HCT116 (cell line): ENCODE results near the gene KIF3C. TPM values are rescaled to one million over a fixed set of nuclear protein-coding genes. Genes with fewer than 3 reads are reported as not detected.

Source experiments
- ATAC-seq: fragments of 200-7000 bp; cut with Tn5 transposase; 2 replicates; pipeline ENCODE4 v1.9.1; 2020; ENCODE audit warnings: mild to moderate bottlenecking, moderate library complexity
- BruUV-seq: library from RNA; stranded (reverse); fragments of 400-500 nt; replicated peaks from 2 replicates; lab custom pipeline; 2021; lab: Mats Ljungman, UMichigan
- CTCF ChIA-PET: fragments of 300-600 bp; sonication (Branson Sonifier 250); formaldehyde crosslinking; loops from one replicate; lab custom pipeline; 2021; ENCODE audit warnings: antibody characterized with exemption; lab: Charles Lee
- POLR2A ChIA-PET: fragments of 300-600, 350-600 bp; sonication (Branson Sonifier 250); formaldehyde crosslinking; loops from one replicate; lab custom pipeline; 2021; ENCODE audit warnings: antibody characterized with exemption; lab: Charles Lee
- RAD21 ChIA-PET, 2 experiments: fragments of 300-600 bp; sonication (Branson Sonifier 250); formaldehyde crosslinking; loops; one replicate each; lab custom pipeline; 2023; ENCODE audit warnings: low total read pairs in 2 of 2; ENCODE audit not compliant: uncharacterized antibody in 2 of 2, unreplicated experiment in 2 of 2, low non-redundant PET in 1 of 2; lab: Charles Lee
- DNase-seq: peaks from one replicate; pipeline ENCODE4 v3.0.0-alpha.2; 2010; ENCODE audit warnings: low read depth, low spot score
- H2AFZ ChIP-seq: fragments of 200-600 bp; shearing (Covaris generic), sonication (generic); 2 replicates; pipeline ENCODE4 v1.6.1; 2017; ENCODE audit warnings: low read depth, mixed run types, mixed read lengths, antibody characterized with exemption, low read length; ENCODE audit not compliant: poor library complexity, severe bottlenecking
- H3K27ac ChIP-seq: 2 replicates; pipeline ENCODE4 v1.5.1; 2012; ENCODE audit warnings: low read depth, low read length
- H3K27me3 ChIP-seq: fragments of 200-600 bp; sonication (generic); 2 replicates; pipeline ENCODE4 v1.6.1; 2016; ENCODE audit warnings: mixed run types, low read length, mixed read lengths; ENCODE audit not compliant: insufficient read depth
- H3K36me3 ChIP-seq, 2 experiments: fragments of 200-500 bp in 1 of 2; fragments of 200-600 bp in 1 of 2; sonication (Bioruptor generic) in 1 of 2; sonication (generic) in 1 of 2; 2 replicates each; pipeline versions ENCODE4 v1.5.1 to v1.6.1; 2014 to 2016; ENCODE audit warnings: low read length in 2 of 2, inconsistent platforms in 1 of 2, mixed read lengths in 1 of 2, mixed run types in 1 of 2; ENCODE audit not compliant: insufficient read depth in 2 of 2, control insufficient read depth in 1 of 2
- H3K4me1 ChIP-seq, 2 experiments: fragments of 200-600 bp in 1 of 2; sonication (generic) in 1 of 2; 2 replicates each; pipeline versions ENCODE4 v1.5.1 to v1.6.1; 2012 to 2017; ENCODE audit warnings: low read length in 2 of 2, inconsistent platforms in 1 of 2, mild to moderate bottlenecking in 1 of 2, mixed read lengths in 1 of 2, mixed run types in 1 of 2, moderate library complexity in 1 of 2; ENCODE audit not compliant: insufficient read depth in 2 of 2, control insufficient read depth in 1 of 2
- H3K4me2 ChIP-seq: fragments of 200-600 bp; sonication (generic); 2 replicates; pipeline ENCODE4 v1.6.1; 2017; ENCODE audit warnings: mixed run types, low read length, mixed read lengths
- H3K4me3 ChIP-seq, 2 experiments: fragments of 200-600 bp in 1 of 2; sonication (generic) in 1 of 2; replicated peaks in 1 of 2; 2 replicates each; pipeline ENCODE4 v1.5.1; 2011 to 2016; ENCODE audit warnings: low read length in 2 of 2, control low read depth in 1 of 2, low read depth in 1 of 2, mild to moderate bottlenecking in 1 of 2, mixed read lengths in 1 of 2, mixed run types in 1 of 2
- H3K79me2 ChIP-seq: fragments of 200-600 bp; sonication (generic); 2 replicates; pipeline ENCODE4 v1.6.1; 2017; ENCODE audit warnings: mild to moderate bottlenecking, mixed run types, low read length, moderate library complexity, mixed read lengths; ENCODE audit not compliant: insufficient read depth
- H3K9ac ChIP-seq: fragments of 200-600 bp; sonication (generic); 2 replicates; pipeline ENCODE4 v1.6.1; 2016; ENCODE audit warnings: low read length, mixed read lengths
- H3K9me2 ChIP-seq: fragments of 200-600 bp; sonication (generic), shearing (Covaris generic); 2 replicates; pipeline ENCODE4 v1.6.1; 2017; ENCODE audit warnings: mixed run types, mild to moderate bottlenecking, moderate library complexity; ENCODE audit not compliant: insufficient read depth
- H3K9me3 ChIP-seq, 2 experiments: fragments of 200-500 bp in 1 of 2; fragments of 200-600 bp in 1 of 2; sonication (Bioruptor generic) in 1 of 2; sonication (generic) in 1 of 2; 2 replicates each; pipeline ENCODE4 v1.6.1; 2014 to 2017; ENCODE audit warnings: low read length in 2 of 2, mixed read lengths in 2 of 2, inconsistent platforms in 1 of 2, low read depth in 1 of 2, mild to moderate bottlenecking in 1 of 2, mixed run types in 1 of 2, moderate library complexity in 1 of 2; ENCODE audit not compliant: control insufficient read depth in 1 of 2, insufficient read depth in 1 of 2
- H4K20me1 ChIP-seq: fragments of 200-600 bp; sonication (generic), shearing (Covaris generic); 2 replicates; pipeline ENCODE4 v1.6.1; 2017; ENCODE audit warnings: mixed run types, mild to moderate bottlenecking, moderate library complexity; ENCODE audit not compliant: insufficient read depth
- ATF3 ChIP-seq: IDR thresholded peaks from 2 replicates; pipeline ENCODE4 v1.6.1; 2012
- CBX3 ChIP-seq: IDR thresholded peaks from 2 replicates; pipeline ENCODE4 v1.6.1; 2012; ENCODE audit warnings: low read depth
- CEBPB ChIP-seq: IDR thresholded peaks from 2 replicates; pipeline ENCODE4 v1.6.1; 2012; ENCODE audit warnings: low read depth
- EGR1 ChIP-seq: IDR thresholded peaks from 2 replicates; pipeline ENCODE4 v1.6.1; 2012; ENCODE audit warnings: low read depth
- EZH2phosphoT487 ChIP-seq: fragments of 200-600 bp; IDR thresholded peaks from 2 replicates; pipeline ENCODE4 v1.6.1; 2018; ENCODE audit warnings: antibody characterized with exemption, borderline replicate concordance
- FOSL1 ChIP-seq: IDR thresholded peaks from 2 replicates; pipeline ENCODE4 v1.6.1; 2012; ENCODE audit warnings: low read depth
- JUND ChIP-seq: IDR thresholded peaks from 2 replicates; pipeline ENCODE4 v1.6.1; 2012
- POLR2AphosphoS5 ChIP-seq: IDR thresholded peaks from 2 replicates; pipeline ENCODE4 v1.6.1; 2011; ENCODE audit warnings: mild to moderate bottlenecking, low read depth, low read length, moderate library complexity
- RAD21 ChIP-seq: IDR thresholded peaks from 2 replicates; pipeline ENCODE4 v1.6.1; 2012; ENCODE audit warnings: low read depth, mild to moderate bottlenecking
- REST ChIP-seq: IDR thresholded peaks from 2 replicates; pipeline ENCODE4 v1.6.1; 2012; ENCODE audit warnings: low read depth
- SIN3A ChIP-seq: IDR thresholded peaks from 2 replicates; pipeline ENCODE4 v1.6.1; 2012; ENCODE audit warnings: low read depth
- SP1 ChIP-seq: IDR thresholded peaks from 2 replicates; pipeline ENCODE4 v1.6.1; 2012; ENCODE audit warnings: low read depth
- SRF ChIP-seq: IDR thresholded peaks from 2 replicates; pipeline ENCODE4 v1.6.1; 2012; ENCODE audit warnings: low read depth
- TCF7L2 ChIP-seq: IDR thresholded peaks from 2 replicates; pipeline ENCODE4 v1.7.0; 2011; ENCODE audit warnings: borderline replicate concordance, inconsistent platforms; ENCODE audit not compliant: insufficient read depth, insufficient read length; ENCODE audit errors: extremely low read depth
- YY1 ChIP-seq: IDR thresholded peaks from 2 replicates; pipeline ENCODE4 v1.6.1; 2011; ENCODE audit warnings: low read length, low read depth, moderate library complexity, mild to moderate bottlenecking; ENCODE audit not compliant: insufficient replicate concordance; ENCODE audit errors: extremely low read depth
- ZBTB33 ChIP-seq: IDR thresholded peaks from 2 replicates; pipeline ENCODE4 v1.6.1; 2011; ENCODE audit warnings: mild to moderate bottlenecking, low read length, moderate library complexity; ENCODE audit not compliant: insufficient replicate concordance; ENCODE audit errors: extremely low read depth
- ZFX ChIP-seq: fragments of 450-650 bp; IDR thresholded peaks from 2 replicates; pipeline ENCODE4 v1.6.1; 2017
- intact Hi-C: fragments of 100-400 bp; cut with micrococcal nuclease; formaldehyde crosslinking; loops from 2 replicates; pipeline ENCODE4 v1.10.0; 2022
- total RNA-seq: library from RNA; stranded (reverse); gene quantifications from one replicate; pipeline ENCODE4 v1.2.1, GENCODE V29; 2021; ENCODE audit not compliant: unreplicated experiment
- TF ChIP-seq, protein P1 (sequence below): IDR thresholded peaks from 2 replicates; pipeline ENCODE4 v1.6.1; 2012

The KIF3C gene
- total RNA-seq, 1 experiment from 2014 or later, result 5.4 TPM

DNA sequence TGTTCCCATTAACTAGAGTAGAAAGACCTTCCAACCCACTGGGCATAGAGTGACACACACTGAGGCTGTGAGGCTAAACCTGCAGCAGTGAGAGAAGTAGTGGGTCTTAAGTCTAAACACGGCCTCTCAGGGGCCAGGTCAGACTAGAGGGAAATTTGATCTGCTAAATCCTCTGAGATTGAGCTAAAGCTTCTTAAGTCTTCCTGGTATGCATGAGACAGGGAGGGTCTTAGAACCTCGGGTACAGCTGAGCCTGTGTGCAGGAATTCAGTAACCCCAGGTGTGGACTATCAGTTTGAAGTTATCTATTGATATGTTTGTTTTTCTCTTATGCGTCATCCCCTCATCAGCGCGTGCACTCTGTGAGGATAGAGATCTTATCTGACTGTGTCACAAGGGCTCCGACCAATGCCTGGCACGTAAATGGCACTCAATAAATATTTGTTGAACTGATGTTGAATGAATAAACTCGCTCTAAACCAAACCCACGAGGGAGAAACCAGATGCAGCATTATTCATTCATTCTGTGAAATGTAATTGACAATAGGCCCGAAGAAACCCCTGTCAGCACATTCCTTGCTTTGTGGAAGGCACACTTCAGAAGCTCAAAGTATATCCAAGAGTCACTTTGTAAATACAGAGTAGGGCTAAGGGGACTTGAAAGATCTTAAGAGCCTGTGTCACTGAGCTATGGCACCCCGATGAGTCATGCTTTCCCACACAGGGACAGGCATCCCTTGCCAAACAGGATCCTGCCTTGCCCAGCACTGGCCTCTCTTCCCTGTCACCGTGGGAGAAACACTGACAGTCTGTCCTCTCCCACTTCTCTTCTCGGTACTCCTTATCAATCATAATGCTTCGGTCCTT is 29.9 kb upstream of the KIF3C start:
- no TSS peak for BruUV-seq
- no peaks in the 10 kb centered on the region for H3K9me2 ChIP-seq
- intact Hi-C loops, result no loop called here
- ChIA-PET RAD21 (interaction anchor here in 1 of 2 experiments (0.6 to 1.0 kb wide), 2 partner anchors 14 to 57 kb away, joined by 3 read pairs; no protein-coding TSS in a partner anchor), CTCF (interaction anchor here (1.5 kb wide), 1 partner anchor 21 kb away, joined by 6 read pairs; no protein-coding TSS in a partner anchor), POLR2A (interaction anchor here (0.8 to 1.3 kb wide), 2 partner anchors 12 to 14 kb away, joined by 4 to 7 read pairs; no protein-coding TSS in a partner anchor)
- H2AFZ ChIP-seq, result peak overlapping the region; percentile 20
- TF ChIP-seq SIN3A (peak; percentile 91), SP1 (peak; percentile 76), FOSL1 (peak; percentile 88), TCF7L2 (peak; percentile 13), JUND (peak; percentile 92), REST (no peak), POLR2AphosphoS5 (peak; percentile 28), YY1 (peak; percentile 51), EGR1 (peak; percentile 48), EZH2phosphoT487 (no peak), RAD21 (peak; percentile 11), CBX3 (peak; percentile 60), ATF3 (no peak), ZFX (no peak), CEBPB (peak; percentile 69), ZBTB33 (peak; percentile 43), SRF (no peak; the same call in 1 of the 2 replicates)
- TF ChIP-seq, protein P1, sequence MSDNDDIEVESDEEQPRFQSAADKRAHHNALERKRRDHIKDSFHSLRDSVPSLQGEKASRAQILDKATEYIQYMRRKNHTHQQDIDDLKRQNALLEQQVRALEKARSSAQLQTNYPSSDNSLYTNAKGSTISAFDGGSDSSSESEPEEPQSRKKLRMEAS, result peak; percentile 62; the same call in 1 of the 2 replicates
- H3K27ac ChIP-seq, result peak overlapping the region; percentile 60
- H4K20me1 ChIP-seq, result no peaks in the 10 kb centered on the region
- no peaks in the 10 kb centered on the region for H3K36me3 ChIP-seq
- H3K79me2 ChIP-seq, result no peaks in the 10 kb centered on the region
- peak overlapping the region; percentile 65 for H3K4me2 ChIP-seq
- H3K4me3 ChIP-seq, result peak overlapping the region in 1 of 2 experiments; percentile 33; a peak in 3 of 4 replicates
- peak overlapping the region; percentile 35 for H3K9ac ChIP-seq
- H3K4me1 ChIP-seq, result peaks cover 44 to 55% of the 10 kb centered on the region in 2 experiments
- DNase-seq, result peak; percentile 92
- peak; percentile 83 for ATAC-seq
- no peaks in the 10 kb centered on the region for H3K27me3 ChIP-seq
- no peaks in the 10 kb centered on the region for H3K9me3 ChIP-seq
